ENCODE data around the gene CAPRIN2.

The CAPRIN2 gene

DNA sequence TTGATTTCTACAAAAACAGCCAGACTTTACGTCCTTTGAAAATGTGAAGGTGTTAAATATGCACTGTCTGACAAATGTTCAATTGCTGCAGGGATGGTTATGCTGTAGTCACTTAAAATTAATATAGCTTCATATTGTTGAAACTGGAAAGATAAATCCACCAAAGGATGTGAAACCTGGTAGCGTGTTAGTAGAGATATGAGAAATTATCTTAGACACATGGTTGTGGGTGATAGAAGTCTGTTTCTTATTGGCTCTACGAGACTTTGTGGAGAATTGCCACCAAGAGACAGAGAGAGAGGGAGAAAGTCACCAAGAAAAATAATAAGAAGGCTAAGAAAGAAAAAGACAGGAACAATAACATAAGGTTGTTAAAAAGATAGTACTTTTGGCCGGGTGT lies 2.6 kb upstream of the CAPRIN2 start:
- no peak for DNase-seq

- no peak for DNase-seq
Observed at GRCh38 chr12:30756074-30756473, 1.3 kb upstream of the CAPRIN2 start.

DNA sequence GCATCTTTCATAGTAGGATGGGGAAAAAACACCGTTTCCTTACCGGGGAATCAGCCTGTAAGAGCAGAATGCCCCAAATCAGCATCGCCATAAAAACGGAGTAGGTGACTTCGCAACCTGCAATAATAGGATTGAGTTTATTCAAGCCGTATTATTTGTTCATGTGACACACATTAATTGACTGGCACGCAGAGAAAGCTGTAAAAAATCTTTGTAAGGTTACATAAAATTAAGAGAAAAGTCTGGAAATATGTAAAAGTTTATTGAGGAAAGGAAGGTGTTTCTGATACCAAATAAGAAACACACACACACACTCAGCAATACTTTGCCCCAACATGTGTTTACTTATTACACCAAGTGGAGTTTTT lies 628 bp upstream of the CAPRIN2 start:
- DNase-seq = no peak

- DNase-seq = no peak
Observed at GRCh38 chr12:30754383-30754749, 385 bp downstream of the CAPRIN2 start.

GRCh38 chr12:30753751-30754382 lies 884 bp downstream of the CAPRIN2 start:
- DNase-seq = no peak

DNA sequence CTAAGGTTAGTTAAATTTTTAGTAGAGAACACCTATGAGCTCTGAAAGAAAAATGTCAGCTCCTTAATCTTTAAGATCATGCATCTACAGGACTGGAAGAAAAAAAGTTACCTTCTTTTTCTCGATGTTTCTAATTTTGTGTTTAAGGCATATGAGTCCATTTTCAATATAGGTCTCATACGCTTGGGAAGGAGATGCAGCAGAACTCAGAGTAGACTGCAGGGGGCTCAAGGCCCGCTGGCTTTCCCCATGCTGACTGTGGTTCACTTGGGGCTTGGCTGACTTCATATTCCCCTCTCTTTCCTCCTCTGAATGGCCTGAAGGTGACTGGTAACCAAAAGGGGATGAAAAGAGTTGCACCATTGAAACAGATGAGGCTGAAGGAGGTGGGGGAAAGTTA lies 1.5 kb downstream of the CAPRIN2 start:
- no peak for DNase-seq

- DNase-seq = no peak
Observed at GRCh38 chr12:30752255-30752654, 2.5 kb downstream of the CAPRIN2 start.

DNA sequence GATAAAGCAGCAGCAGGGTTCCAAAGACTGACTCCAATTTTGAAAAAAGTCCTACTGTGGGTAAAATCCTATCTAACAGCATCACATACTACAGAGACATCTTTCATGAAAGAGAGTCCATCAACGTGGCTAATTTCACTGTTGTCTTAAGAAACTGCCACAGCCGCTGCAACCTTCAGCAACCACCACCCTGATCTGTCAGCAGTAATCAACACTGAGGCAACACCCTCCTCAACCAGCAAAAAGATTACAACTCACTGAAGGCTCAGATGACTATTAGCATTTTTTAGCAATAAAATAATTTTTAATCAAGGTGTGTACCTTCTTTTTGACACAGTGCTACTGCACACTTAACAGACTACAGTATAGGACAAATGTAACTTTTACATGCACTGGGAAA lies 6.6 kb downstream of the CAPRIN2 start:
- no peak for DNase-seq

DNA sequence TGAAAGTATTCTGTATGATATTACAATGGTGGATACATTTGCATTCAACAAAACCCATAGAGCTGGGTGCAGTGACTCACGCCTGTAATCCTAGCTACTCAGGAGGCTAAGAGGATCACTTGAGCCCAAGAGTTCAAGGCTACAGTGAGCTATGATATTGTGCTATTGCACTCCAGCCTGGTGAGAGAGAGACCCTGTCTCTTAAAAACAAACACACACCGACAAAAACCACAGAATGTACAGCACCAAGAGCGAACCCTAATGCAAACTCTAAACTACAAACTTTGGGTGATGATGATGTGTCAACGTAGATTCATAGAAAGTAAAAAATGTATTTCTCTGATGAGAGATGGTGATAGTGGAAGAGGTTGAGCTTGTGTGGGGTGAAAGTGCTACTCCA lies 8.6 kb downstream of the CAPRIN2 start:
- no peak for DNase-seq

GRCh38 chr12:30744321-30744720 lies 10.4 kb downstream of the CAPRIN2 start:
- no peak for DNase-seq

GRCh38 chr12:30740274-30740673 lies 14.5 kb downstream of the CAPRIN2 start:
- no peak for DNase-seq

DNA sequence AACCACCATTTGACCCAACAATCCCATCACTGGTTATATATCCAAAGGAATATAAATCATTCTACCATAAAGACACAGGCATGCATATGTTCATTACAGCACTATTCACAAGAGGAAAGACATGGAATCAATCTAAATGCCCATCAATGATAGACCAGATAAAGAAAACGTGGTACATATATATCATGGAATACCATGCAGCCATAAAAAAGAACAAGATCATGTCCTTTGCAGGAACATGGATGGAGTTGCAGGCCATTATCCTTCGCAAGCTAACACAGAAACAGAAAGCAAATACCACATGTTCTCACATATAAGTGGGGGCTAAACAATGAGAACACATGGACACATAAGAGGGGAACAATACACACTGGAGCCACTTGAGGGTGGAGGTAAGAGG lies 15.7 kb downstream of the CAPRIN2 start:
- DNase-seq = no peak

DNA sequence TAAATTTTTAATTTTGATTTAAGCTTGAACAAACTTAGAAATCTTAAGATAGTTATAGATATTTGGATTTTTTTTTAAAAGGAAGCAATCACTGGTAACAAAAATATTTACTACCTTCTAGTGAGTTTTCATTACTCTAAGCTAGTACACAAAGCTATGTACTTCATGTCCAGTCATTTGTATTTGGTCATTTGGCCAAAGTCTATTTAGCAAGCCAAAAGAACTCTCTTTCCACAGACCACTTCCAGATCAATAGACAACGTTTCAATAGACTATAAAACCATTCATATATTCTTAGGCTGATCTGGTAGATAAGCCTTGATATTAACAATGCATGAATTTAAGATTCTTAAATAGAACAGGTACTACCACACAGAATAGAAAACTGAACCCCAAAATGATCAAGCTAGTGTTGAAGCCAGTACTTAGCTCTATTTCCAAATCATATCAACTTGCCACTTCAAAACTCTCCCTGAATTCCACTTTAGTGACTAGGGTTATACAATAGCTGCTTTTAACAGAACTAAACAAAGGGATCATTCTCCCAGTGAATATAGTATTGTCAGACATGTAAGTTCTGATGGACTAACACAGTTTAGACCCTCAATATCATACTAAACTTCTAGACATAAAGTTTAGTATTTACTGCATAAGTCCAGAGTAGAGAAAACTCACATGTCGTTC lies 21.7 kb downstream of the CAPRIN2 start:
- no peak for DNase-seq

DNA sequence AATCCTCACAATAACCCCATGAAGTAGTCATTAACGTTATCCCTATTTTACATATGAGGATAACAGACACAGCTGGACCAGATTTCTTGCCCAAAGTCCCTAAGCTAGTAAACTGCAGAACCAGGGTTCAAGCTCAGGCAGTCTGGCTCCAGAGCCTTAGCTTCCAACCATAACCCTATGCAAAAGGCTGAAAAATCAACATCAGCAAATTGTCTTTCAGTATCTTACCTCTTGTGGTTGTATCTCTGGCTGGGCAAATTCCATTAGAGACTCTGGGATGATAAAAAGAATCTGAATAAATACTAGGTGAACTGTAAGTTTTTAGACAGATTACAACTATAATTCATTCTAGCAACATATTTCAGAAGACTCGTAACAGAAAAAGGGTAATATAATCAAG lies 24.7 kb downstream of the CAPRIN2 start:
- DNase-seq = no peak

DNA sequence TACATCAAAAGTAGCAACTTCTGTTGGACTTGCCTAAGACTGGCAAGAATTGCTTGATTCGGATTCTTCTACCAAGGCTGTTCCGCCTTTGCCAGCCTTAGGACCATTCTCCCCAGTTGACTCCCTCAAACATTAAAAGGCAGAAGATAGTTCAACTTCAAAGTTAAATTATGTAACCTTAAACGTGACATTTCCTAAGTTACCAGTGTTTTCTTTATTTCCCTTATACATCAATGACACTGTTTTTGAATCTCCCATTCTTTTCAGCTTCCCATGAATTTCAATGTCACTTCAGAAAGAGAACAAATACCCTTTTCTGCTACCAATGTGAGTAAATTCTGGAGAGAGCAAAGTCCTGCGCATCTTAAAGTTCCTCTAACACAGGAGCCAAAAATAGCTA lies 25.2 kb downstream of the CAPRIN2 start:
- DNase-seq = no peak

GRCh38 chr12:30726647-30727046 lies 28.1 kb downstream of the CAPRIN2 start:
- DNase-seq = no peak

GRCh38 chr12:30725739-30726138 lies 29.0 kb downstream of the CAPRIN2 start:
- no peak for DNase-seq

GRCh38 chr12:30719060-30719459 lies 35.7 kb downstream of the CAPRIN2 start:
- DNase-seq = no peak

GRCh38 chr12:30707613-30708342 lies 47.0 kb downstream of the CAPRIN2 start:
- no peak for DNase-seq

DNA sequence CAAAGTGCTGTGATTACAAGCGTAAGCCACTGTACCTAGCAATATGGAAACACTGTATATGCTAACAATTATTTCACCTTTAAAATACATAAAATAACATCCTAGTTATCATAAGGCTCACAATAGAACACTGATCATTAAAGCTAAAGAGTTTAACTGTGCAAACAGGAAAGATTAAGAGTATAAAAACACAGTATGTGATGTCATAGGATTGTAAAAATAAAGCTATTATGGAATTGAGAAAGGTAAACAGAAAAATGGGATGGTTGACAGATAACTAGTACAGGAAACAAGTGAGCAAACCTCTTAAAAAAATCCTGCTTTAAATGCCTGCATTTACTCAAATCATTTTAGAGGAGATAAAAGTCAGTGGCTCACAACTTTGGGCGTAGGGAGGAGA lies 48.3 kb downstream of the CAPRIN2 start:
- no peak for DNase-seq

DNA sequence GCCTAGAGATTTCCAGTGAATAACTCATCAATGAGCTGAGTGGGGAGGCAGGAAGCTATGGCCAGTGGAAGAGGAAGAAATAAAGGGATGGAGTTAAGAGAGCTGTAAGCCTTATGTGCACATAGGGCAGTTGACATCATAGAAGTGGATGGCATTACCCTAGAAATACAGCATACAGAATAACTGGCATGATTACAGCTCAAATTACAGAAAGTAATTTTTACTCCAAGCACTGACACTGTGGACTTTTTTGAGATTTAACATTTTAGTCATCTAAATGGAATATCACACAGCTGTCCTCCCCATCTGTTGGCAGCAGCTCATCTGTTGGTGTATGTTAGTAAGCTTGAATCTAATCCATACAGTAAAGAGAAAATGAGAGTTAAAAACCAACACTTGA lies 53.7 kb downstream of the CAPRIN2 start:
- DNase-seq = no peak

- DNase-seq = no peak
Observed at GRCh38 chr12:30700216-30700900, 54.4 kb downstream of the CAPRIN2 start.

GRCh38 chr12:30698346-30698745 lies 56.4 kb downstream of the CAPRIN2 start:
- no peak for DNase-seq

DNA sequence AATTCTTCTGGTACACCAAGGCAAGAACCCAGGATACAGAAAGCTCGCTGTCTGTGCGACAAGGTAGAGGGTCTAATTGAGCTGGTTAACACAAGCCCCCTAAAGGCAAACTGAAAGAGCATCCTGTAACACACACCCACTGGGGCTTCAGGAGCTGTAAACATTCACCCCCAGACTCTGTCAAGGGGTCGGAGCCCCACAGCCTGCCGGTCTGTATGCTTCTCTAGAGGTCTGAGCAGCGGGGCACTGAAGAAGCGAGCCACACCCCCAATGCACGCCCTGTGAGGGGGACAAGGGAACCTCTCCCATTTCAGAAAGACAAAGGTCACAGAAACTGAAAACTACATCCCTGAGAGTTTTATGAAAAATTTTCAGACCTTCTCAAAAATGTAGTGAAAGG lies 57.8 kb downstream of the CAPRIN2 start:
- DNase-seq = no peak
